Lower lobe of right lung (tissue), 2 donors: Measurements from ENCODE around the gene FNIP2. TPM values are rescaled to one million over a fixed set of nuclear protein-coding genes. Genes with fewer than 3 reads are reported as not detected.

ENCODE experiments used
- ATAC-seq, 2 donors: fragments of 200-7000 bp; cut with Tn5 transposase; one replicate each; pipeline ENCODE4 v1.9.1; 2020 to 2022; ENCODE audit warnings: mild to moderate bottlenecking in 2 of 2, moderate library complexity in 2 of 2
- DNase-seq: peaks from one replicate; pipeline ENCODE4 v3.0.0-alpha.2; 2020
- H3K27ac ChIP-seq: fragments of 200-600 bp; one replicate; pipeline ENCODE4 v1.8.0; 2022
- H3K27me3 ChIP-seq: fragments of 200-600 bp; one replicate; pipeline ENCODE4 v1.8.0; 2022; ENCODE audit warnings: low read depth
- H3K36me3 ChIP-seq: fragments of 200-600 bp; one replicate; pipeline ENCODE4 v1.8.0; 2022; ENCODE audit warnings: mild to moderate bottlenecking
- H3K4me1 ChIP-seq: fragments of 200-600 bp; one replicate; pipeline ENCODE4 v1.8.0; 2022
- H3K4me3 ChIP-seq: fragments of 200-600 bp; one replicate; pipeline ENCODE4 v1.8.0; 2022; ENCODE audit warnings: mild to moderate bottlenecking
- H3K9me3 ChIP-seq: fragments of 200-600 bp; one replicate; pipeline ENCODE4 v1.8.0; 2022
- CTCF ChIP-seq: fragments of 200-600 bp; IDR thresholded peaks from one replicate; pipeline ENCODE4 v1.8.0; 2022; ENCODE audit warnings: antibody characterized with exemption, mild to moderate bottlenecking
- intact Hi-C: fragments of 100-400 bp; cut with DNase I; formaldehyde crosslinking; loops from one replicate; pipeline ENCODE4 v1.11.0; 2022
- total RNA-seq: library from RNA; stranded (reverse); fragmentation: NEBNext Ultra II Directional; extraction: Animal tissue kit (Norgen Biotek cat#: 25700); gene quantifications from one replicate; pipeline ENCODE4 v1.2.1, GENCODE V29; 2021
- donor health status: DM: no; HTN: yes; CAD: no; lungs with severe emphysema.

FNIP2 gene
- total RNA-seq, 1 donor from 2014 or later, result 90.7 TPM

- H3K4me1 ChIP-seq, result no peaks in the 10 kb centered on the region
- peak; percentile 53 for TF ChIP-seq CTCF
- peaks cover 51% of the 10 kb centered on the region for H3K36me3 ChIP-seq
- H3K4me3 ChIP-seq, result no peak overlapping the region
- no peaks in the 10 kb centered on the region for H3K9me3 ChIP-seq
- intact Hi-C loops, result loop anchor here (10.0 kb wide), 1 partner anchor 318 kb away; no protein-coding TSS in a partner anchor
- no peak overlapping the region for H3K27ac ChIP-seq
- H3K27me3 ChIP-seq, result no peaks in the 10 kb centered on the region
- ATAC-seq, result peak; percentile 58 to 74
- no peak for DNase-seq
These were observed 88.0 kb downstream of the FNIP2 start for GRCh38 chr4:158856852-158857251.

GRCh38 chr4:158857951-158858350 lies 89.1 kb downstream of the FNIP2 start:
- no peak overlapping the region for H3K27ac ChIP-seq
- ATAC-seq, result no peak
- intact Hi-C loops, result loop anchor here (10.0 kb wide), 1 partner anchor 317 kb away; no protein-coding TSS in a partner anchor

GRCh38 chr4:158858410-158859199 lies 89.8 kb downstream of the FNIP2 start:
- DNase-seq (no peak), ATAC-seq (no peak)
- Histone ChIP-seq H3K36me3 (peaks cover 60% of the 10 kb centered on the region), H3K4me1 (no peaks in the 10 kb centered on the region), H3K27me3 (no peaks in the 10 kb centered on the region), H3K27ac (no peak overlapping the region), H3K9me3 (no peaks in the 10 kb centered on the region), H3K4me3 (no peak overlapping the region)
- TF ChIP-seq CTCF, result no peak
- intact Hi-C loops, result loop anchor here (10.0 kb wide), 1 partner anchor 316 kb away; no protein-coding TSS in a partner anchor

More at GRCh38 chr4:158857951-158858350, 89.1 kb downstream of the FNIP2 start:
- no peaks in the 10 kb centered on the region for H3K27me3 ChIP-seq
- no peak overlapping the region for H3K4me3 ChIP-seq
- TF ChIP-seq CTCF, result no peak
- no peaks in the 10 kb centered on the region for H3K9me3 ChIP-seq
- peaks cover 53% of the 10 kb centered on the region for H3K36me3 ChIP-seq
- H3K4me1 ChIP-seq, result no peaks in the 10 kb centered on the region
- DNase-seq, result no peak

GRCh38 chr4:158859661-158860060 lies 90.8 kb downstream of the FNIP2 start:
- no peak for TF ChIP-seq CTCF
- ATAC-seq (no peak), DNase-seq (no peak)
- Histone ChIP-seq H3K4me1 (no peaks in the 10 kb centered on the region), H3K27ac (no peak overlapping the region), H3K4me3 (no peak overlapping the region), H3K9me3 (no peaks in the 10 kb centered on the region), H3K36me3 (peaks cover 61% of the 10 kb centered on the region), H3K27me3 (no peaks in the 10 kb centered on the region)
- intact Hi-C loops, result loop anchor here (10.0 kb wide), 1 partner anchor 315 kb away; no protein-coding TSS in a partner anchor

- ATAC-seq (peak in 1 of 2 donors; percentile 27), DNase-seq (no peak)
- no peaks in the 10 kb centered on the region for H3K4me1 ChIP-seq
- no peak overlapping the region for H3K27ac ChIP-seq
- intact Hi-C loops, result no loop called here
- no peak for TF ChIP-seq CTCF
- H3K4me3 ChIP-seq, result no peak overlapping the region
- peaks cover 69% of the 10 kb centered on the region for H3K36me3 ChIP-seq
- no peaks in the 10 kb centered on the region for H3K9me3 ChIP-seq
- no peaks in the 10 kb centered on the region for H3K27me3 ChIP-seq
These were observed 92.0 kb downstream of the FNIP2 start for GRCh38 chr4:158860856-158861255.
